Osteoblast (primary cell): ENCODE measurements around the gene IARS1. TPM values are rescaled to one million over a fixed set of nuclear protein-coding genes. Genes with fewer than 3 reads are reported as not detected.

Source experiments
- DNase-seq: peaks from one replicate; pipeline ENCODE4 v3.0.0; 2011; ENCODE audit warnings: low spot score, mixed read lengths; ENCODE audit not compliant: insufficient read length; ENCODE audit errors: missing footprints
- H2AFZ ChIP-seq: 2 replicates; pipeline ENCODE4 v1.6.0; 2011; ENCODE audit warnings: mild to moderate bottlenecking, low read length
- H3K27ac ChIP-seq: 2 replicates; pipeline ENCODE4 v1.5.1; 2011; ENCODE audit warnings: mild to moderate bottlenecking, low read depth, low read length, moderate library complexity
- H3K27me3 ChIP-seq: 2 replicates; pipeline ENCODE4 v1.6.0; 2012; ENCODE audit warnings: mild to moderate bottlenecking, control low read depth, inconsistent platforms, low read length, moderate library complexity; ENCODE audit not compliant: insufficient read depth
- H3K36me3 ChIP-seq: 2 replicates; pipeline ENCODE4 v1.5.1; 2011; ENCODE audit warnings: mild to moderate bottlenecking, low read length, control low read depth, moderate library complexity; ENCODE audit not compliant: insufficient read depth
- H3K4me1 ChIP-seq: 2 replicates; pipeline ENCODE4 v1.5.1; 2011; ENCODE audit warnings: mild to moderate bottlenecking, low read length, control low read depth, moderate library complexity; ENCODE audit not compliant: insufficient read depth
- H3K4me2 ChIP-seq: 2 replicates; pipeline ENCODE4 v1.6.0; 2011; ENCODE audit warnings: mild to moderate bottlenecking, low read length; ENCODE audit not compliant: insufficient read depth
- H3K4me3 ChIP-seq: fragments of 200-600 bp; sonication (generic); 3 replicates; pipeline ENCODE4 v1.5.1; 2012; ENCODE audit warnings: mild to moderate bottlenecking, low read length, inconsistent platforms; ENCODE audit not compliant: insufficient read depth
- H3K79me2 ChIP-seq: 2 replicates; pipeline ENCODE4 v1.6.0; 2012; ENCODE audit warnings: mild to moderate bottlenecking, low read length, control low read depth, inconsistent platforms; ENCODE audit not compliant: insufficient read depth
- H3K9me3 ChIP-seq: 2 replicates; pipeline ENCODE4 v1.5.1; 2011; ENCODE audit warnings: low read depth, low read length, control low read depth
- H4K20me1 ChIP-seq: 2 replicates; pipeline ENCODE4 v1.6.0; 2012; ENCODE audit warnings: mild to moderate bottlenecking, low read length, control low read depth; ENCODE audit not compliant: insufficient read depth
- small RNA-seq: library from RNA; depleted of rRNA; stranded (forward); fragments of <200 nt; gene quantifications from one replicate; pipeline ENCODE3, GENCODE V24; 2012
- total RNA-seq: library from RNA; depleted of rRNA; stranded (reverse); fragments of >200 nt; gene quantifications from 2 replicates; pipeline ENCODE4 v1.2.3, GENCODE V29; 2012
- TF ChIP-seq, protein P1 (sequence below): IDR thresholded peaks from 2 replicates; pipeline ENCODE4 v1.5.1; 2011; ENCODE audit warnings: mild to moderate bottlenecking, low read depth, low read length, moderate library complexity; ENCODE audit errors: extremely low read depth

IARS1 gene
- total RNA-seq, 1 donor = 529 TPM

GRCh38 chr9:92247981-92248380 lies 45.5 kb downstream of the IARS1 start:
- TF ChIP-seq, protein P1, sequence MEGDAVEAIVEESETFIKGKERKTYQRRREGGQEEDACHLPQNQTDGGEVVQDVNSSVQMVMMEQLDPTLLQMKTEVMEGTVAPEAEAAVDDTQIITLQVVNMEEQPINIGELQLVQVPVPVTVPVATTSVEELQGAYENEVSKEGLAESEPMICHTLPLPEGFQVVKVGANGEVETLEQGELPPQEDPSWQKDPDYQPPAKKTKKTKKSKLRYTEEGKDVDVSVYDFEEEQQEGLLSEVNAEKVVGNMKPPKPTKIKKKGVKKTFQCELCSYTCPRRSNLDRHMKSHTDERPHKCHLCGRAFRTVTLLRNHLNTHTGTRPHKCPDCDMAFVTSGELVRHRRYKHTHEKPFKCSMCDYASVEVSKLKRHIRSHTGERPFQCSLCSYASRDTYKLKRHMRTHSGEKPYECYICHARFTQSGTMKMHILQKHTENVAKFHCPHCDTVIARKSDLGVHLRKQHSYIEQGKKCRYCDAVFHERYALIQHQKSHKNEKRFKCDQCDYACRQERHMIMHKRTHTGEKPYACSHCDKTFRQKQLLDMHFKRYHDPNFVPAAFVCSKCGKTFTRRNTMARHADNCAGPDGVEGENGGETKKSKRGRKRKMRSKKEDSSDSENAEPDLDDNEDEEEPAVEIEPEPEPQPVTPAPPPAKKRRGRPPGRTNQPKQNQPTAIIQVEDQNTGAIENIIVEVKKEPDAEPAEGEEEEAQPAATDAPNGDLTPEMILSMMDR = no peak
- Histone ChIP-seq H3K9me3 (no peaks in the 10 kb centered on the region), H3K36me3 (peaks cover 94% of the 10 kb centered on the region), H4K20me1 (no peaks in the 10 kb centered on the region), H3K27me3 (no peaks in the 10 kb centered on the region), H2AFZ (no peak overlapping the region), H3K4me2 (no peak overlapping the region), H3K79me2 (no peaks in the 10 kb centered on the region), H3K4me1 (peaks cover 35% of the 10 kb centered on the region), H3K4me3 (no peak overlapping the region), H3K27ac (no peak overlapping the region)
- no peak for DNase-seq

GRCh38 chr9:92247296-92247695 lies 46.2 kb downstream of the IARS1 start:
- H2AFZ ChIP-seq = no peak overlapping the region
- no peaks in the 10 kb centered on the region for H3K9me3 ChIP-seq
- H3K79me2 ChIP-seq = no peaks in the 10 kb centered on the region
- peaks cover 93% of the 10 kb centered on the region for H3K36me3 ChIP-seq
- no peaks in the 10 kb centered on the region for H3K27me3 ChIP-seq
- H3K4me1 ChIP-seq = peaks cover 42% of the 10 kb centered on the region
- H4K20me1 ChIP-seq = no peaks in the 10 kb centered on the region
- TF ChIP-seq, protein P1 = no peak
- H3K4me3 ChIP-seq = no peak overlapping the region
- no peak for DNase-seq
- H3K4me2 ChIP-seq = no peak overlapping the region
- H3K27ac ChIP-seq = no peak overlapping the region

GRCh38 chr9:92245005-92245797 lies 48.3 kb downstream of the IARS1 start:
- H3K36me3 ChIP-seq = peaks cover 92% of the 10 kb centered on the region
- H3K4me1 ChIP-seq = peaks cover 48% of the 10 kb centered on the region
- H3K4me2 ChIP-seq = peak overlapping the region; percentile 51
- no peaks in the 10 kb centered on the region for H3K79me2 ChIP-seq
- DNase-seq = no peak
- H3K9me3 ChIP-seq = no peaks in the 10 kb centered on the region
- H2AFZ ChIP-seq = no peak overlapping the region
- TF ChIP-seq, protein P1 = no peak
- H4K20me1 ChIP-seq = no peaks in the 10 kb centered on the region
- peak overlapping the region; percentile 45 for H3K4me3 ChIP-seq
- peak overlapping the region; percentile 98 for H3K27ac ChIP-seq
- H3K27me3 ChIP-seq = no peaks in the 10 kb centered on the region

Small RNA genes within 50 kb of the gene (small RNA-seq; reads per million reads assigned to genes)
- gene MIR3651 (not detected), gene SNORA84 (13.0 reads per million, percentile 93 among the genes with 10 or more reads in this experiment)

Other genes starting within 250 kb of the IARS1 start
- 124 and 129 TPM in 2 replicates for gene SPTLC1, start 178.3 kb downstream of the IARS1 start, total RNA-seq
- 28.2 and 32.4 TPM in 2 replicates for gene NOL8, start 31.7 kb upstream of the IARS1 start, total RNA-seq
- 4.7 and 5.4 TPM in 2 replicates for gene CENPP, start 32.3 kb upstream of the IARS1 start, total RNA-seq
- 0.36 and 0.88 TPM in 2 replicates for gene OGN, start 110.9 kb upstream of the IARS1 start, total RNA-seq
- gene OMD, start 130.8 kb upstream of the IARS1 start, total RNA-seq = 0.36 and 1.5 TPM in 2 replicates
- 1.1 and 1.2 TPM in 2 replicates for gene ASPN, start 188.8 kb upstream of the IARS1 start, total RNA-seq
- 55.4 and 62.2 TPM in 2 replicates for gene ECM2, start 242.3 kb upstream of the IARS1 start, total RNA-seq